H9 (cell line): ENCODE measurements around the gene MTO1. TPM values are rescaled to one million over a fixed set of nuclear protein-coding genes. Genes with fewer than 3 reads are reported as not detected.

Experiments used
- DNase-seq: peaks from one replicate; pipeline ENCODE4 v3.0.0-alpha.2; 2017
- H2AFZ ChIP-seq: one replicate; pipeline ENCODE4 v1.6.1; 2013; ENCODE audit warnings: mild to moderate bottlenecking, low read length, control low read depth, moderate library complexity
- H2AK5ac ChIP-seq: 2 replicates; pipeline ENCODE4 v1.6.1; 2013; ENCODE audit warnings: low read length, control low read depth, mixed read lengths; ENCODE audit not compliant: insufficient read length
- H2BK120ac ChIP-seq: one replicate; pipeline ENCODE4 v1.6.1; 2013; ENCODE audit warnings: low read depth, mild to moderate bottlenecking, low read length, control low read depth, inconsistent platforms; ENCODE audit not compliant: poor library complexity, severe bottlenecking
- H2BK12ac ChIP-seq: 2 replicates; pipeline ENCODE4 v1.6.1; 2013; ENCODE audit warnings: low read length, control low read depth, mixed read lengths, low read depth; ENCODE audit not compliant: insufficient read length
- H2BK15ac ChIP-seq: 2 replicates; pipeline ENCODE4 v1.6.1; 2013; ENCODE audit warnings: low read depth, low read length, control low read depth
- H2BK20ac ChIP-seq: one replicate; pipeline ENCODE4 v1.6.1; 2013; ENCODE audit warnings: low read depth, mild to moderate bottlenecking, low read length, control low read depth, inconsistent platforms; ENCODE audit not compliant: poor library complexity, severe bottlenecking
- H2BK5ac ChIP-seq: 2 replicates; pipeline ENCODE4 v1.6.1; 2013; ENCODE audit warnings: low read length, control low read depth, mixed read lengths; ENCODE audit not compliant: insufficient read length
- H3K14ac ChIP-seq: 2 replicates; pipeline ENCODE4 v1.6.1; 2013; ENCODE audit warnings: low read length, control low read depth; ENCODE audit not compliant: insufficient read depth
- H3K18ac ChIP-seq: 2 replicates; pipeline ENCODE4 v1.6.1; 2013; ENCODE audit warnings: low read depth, mild to moderate bottlenecking, mixed read lengths, low read length, control low read depth; ENCODE audit not compliant: insufficient read length
- H3K23ac ChIP-seq: 2 replicates; pipeline ENCODE4 v1.6.1; 2013; ENCODE audit warnings: low read length, control low read depth, mixed read lengths, low read depth; ENCODE audit not compliant: insufficient read length
- H3K23me2 ChIP-seq: 2 replicates; pipeline ENCODE4 v1.6.1; 2013; ENCODE audit warnings: low read depth, mild to moderate bottlenecking, mixed read lengths, low read length, control low read depth; ENCODE audit not compliant: insufficient read length, poor library complexity, severe bottlenecking
- H3K27ac ChIP-seq: 2 replicates; pipeline ENCODE4 v1.5.1; 2013; ENCODE audit warnings: low read length, control low read depth, mixed read lengths, low read depth; ENCODE audit not compliant: insufficient read length
- H3K27me3 ChIP-seq: 2 replicates; pipeline ENCODE4 v1.6.1; 2013; ENCODE audit warnings: low read length, control low read depth, inconsistent platforms; ENCODE audit not compliant: insufficient read depth
- H3K4ac ChIP-seq: 2 replicates; pipeline ENCODE4 v1.6.1; 2013; ENCODE audit warnings: low read depth, mild to moderate bottlenecking, control low read depth, inconsistent platforms, low read length, moderate library complexity
- H3K4me1 ChIP-seq: 2 replicates; pipeline ENCODE4 v1.6.1; 2013; ENCODE audit warnings: low read length, control low read depth, inconsistent platforms; ENCODE audit not compliant: insufficient read depth
- H3K4me2 ChIP-seq: 2 replicates; pipeline ENCODE4 v1.6.1; 2013; ENCODE audit warnings: low read length, control low read depth, mixed read lengths; ENCODE audit not compliant: insufficient read length, insufficient read depth
- H3K56ac ChIP-seq: 2 replicates; pipeline ENCODE4 v1.6.1; 2013; ENCODE audit warnings: low read depth, mild to moderate bottlenecking, mixed read lengths, low read length, control low read depth; ENCODE audit not compliant: insufficient read length
- H3K79me1 ChIP-seq: 2 replicates; pipeline ENCODE4 v1.6.1; 2013; ENCODE audit warnings: low read depth, mild to moderate bottlenecking, moderate library complexity, low read length, control low read depth, inconsistent platforms; ENCODE audit not compliant: insufficient read depth, poor library complexity, severe bottlenecking
- H3K79me2 ChIP-seq: 2 replicates; pipeline ENCODE4 v1.6.1; 2013; ENCODE audit warnings: low read length, control low read depth, inconsistent platforms; ENCODE audit not compliant: insufficient read depth
- H3K9ac ChIP-seq: 2 replicates; pipeline ENCODE4 v1.6.1; 2013; ENCODE audit warnings: low read length, control low read depth, mixed read lengths; ENCODE audit not compliant: insufficient read length; ENCODE audit errors: extremely low read depth
- H3K9me3 ChIP-seq: one replicate; pipeline ENCODE4 v1.6.1; 2013; ENCODE audit warnings: low read depth, low read length, inconsistent platforms; ENCODE audit not compliant: control insufficient read depth
- H3T11ph ChIP-seq: one replicate; pipeline ENCODE4 v1.6.1; 2013; ENCODE audit warnings: mild to moderate bottlenecking, low read length, control low read depth, inconsistent platforms
- H4K20me1 ChIP-seq: one replicate; pipeline ENCODE4 v1.6.1; 2013; ENCODE audit not compliant: control insufficient read depth, insufficient read length, insufficient read depth
- H4K5ac ChIP-seq: 2 replicates; pipeline ENCODE4 v1.6.1; 2013; ENCODE audit warnings: low read depth, mild to moderate bottlenecking, mixed read lengths, low read length, control low read depth; ENCODE audit not compliant: insufficient read length
- H4K8ac ChIP-seq: replicated peaks from 2 replicates; pipeline ENCODE4 v1.6.1; 2013; ENCODE audit warnings: low read length, control low read depth, mixed read lengths, low read depth; ENCODE audit not compliant: insufficient read length
- H4K91ac ChIP-seq: 2 replicates; pipeline ENCODE4 v1.6.1; 2013; ENCODE audit warnings: low read depth, mild to moderate bottlenecking, moderate library complexity, mixed read lengths, low read length, control low read depth; ENCODE audit not compliant: insufficient read length
- H3K27ac Mint-ChIP-seq, 3 experiments: 2 replicates in 2 of 3; 3 replicates in 1 of 3; pipeline ENCODE4 v1.8.0; 2020 to 2021; ENCODE audit warnings: mixed read lengths in 3 of 3, mild to moderate bottlenecking in 1 of 3, moderate library complexity in 1 of 3
- H3K27me3 Mint-ChIP-seq: 2 replicates; pipeline ENCODE4 v1.8.0; 2021; ENCODE audit warnings: low read depth, mild to moderate bottlenecking, moderate library complexity, mixed read lengths
- H3K36me3 Mint-ChIP-seq, 3 experiments: 2 replicates in 2 of 3; 3 replicates in 1 of 3; pipeline ENCODE4 v1.8.0; 2020 to 2021; ENCODE audit warnings: low read depth in 3 of 3, mixed read lengths in 3 of 3; ENCODE audit not compliant: insufficient read depth in 1 of 3
- H3K4me1 Mint-ChIP-seq, 2 experiments: 2 replicates each; pipeline ENCODE4 v1.8.0; 2020; ENCODE audit warnings: mixed read lengths in 2 of 2
- H3K4me3 Mint-ChIP-seq, 2 experiments: 2 replicates in 1 of 2; 3 replicates in 1 of 2; pipeline ENCODE4 v1.8.0; 2020 to 2021; ENCODE audit warnings: mild to moderate bottlenecking in 2 of 2, mixed read lengths in 2 of 2, moderate library complexity in 1 of 2
- H3K9me3 Mint-ChIP-seq, 2 experiments: 2 replicates in 1 of 2; 3 replicates in 1 of 2; pipeline ENCODE4 v1.8.0; 2020; ENCODE audit warnings: mild to moderate bottlenecking in 2 of 2, mixed read lengths in 2 of 2, moderate library complexity in 1 of 2
- CTCF ChIP-seq: fragments of 200-600 bp; sonication (generic); conservative IDR thresholded peaks from 3 replicates; pipeline ENCODE4 v1.8.0; 2021; ENCODE audit warnings: antibody characterized with exemption, mild to moderate bottlenecking
- WGBS: extraction: QIAGEN DNeasy Blood & Tissue Kit; methylation state at CpG from one replicate; pipeline ENCODE4 v1.1.7; 2013; ENCODE audit warnings: missing lambda C conversion rate, low lambda C conversion rate, mixed read lengths; ENCODE audit not compliant: insufficient read length; ENCODE audit errors: extremely low coverage; 5-methylcytosine and 5-hydroxymethylcytosine counted together
- total RNA-seq: library from RNA; stranded (reverse); gene quantifications from 2 replicates; pipeline ENCODE4 v1.2.1, GENCODE V29; 2021

Gene MTO1
- total RNA-seq, 1 experiment from 2014 or later = 27.8 TPM

- Histone ChIP-seq H3K4me1 (no peaks in the 10 kb centered on the region), H2BK15ac (no peak overlapping the region), H4K91ac (no peak overlapping the region), H4K20me1 (no peaks in the 10 kb centered on the region), H3T11ph (no peak overlapping the region), H3K56ac (no peak overlapping the region), H3K79me1 (no peaks in the 10 kb centered on the region), H3K23me2 (no peaks in the 10 kb centered on the region), H3K14ac (no peak overlapping the region), H3K79me2 (no peaks in the 10 kb centered on the region), H4K5ac (no peak overlapping the region), H3K4ac (no peak overlapping the region), H3K4me2 (no peak overlapping the region), H3K23ac (no peak overlapping the region), H4K8ac (no peak overlapping the region), H2AFZ (no peak overlapping the region), H2BK12ac (no peak overlapping the region), H3K9ac (no peak overlapping the region), H3K9me3 (no peaks in the 10 kb centered on the region), H2BK120ac (no peak overlapping the region), H3K27ac (no peak overlapping the region), H2BK20ac (no peak overlapping the region), H2AK5ac (no peak overlapping the region), H2BK5ac (no peak overlapping the region), H3K27me3 (no peaks in the 10 kb centered on the region), H3K18ac (no peak overlapping the region)
- H3K4me3 Mint-ChIP-seq = no peak overlapping the region
- H3K4me1 Mint-ChIP-seq = no peaks in the 10 kb centered on the region
- no peaks in the 10 kb centered on the region for H3K27me3 Mint-ChIP-seq
- H3K36me3 Mint-ChIP-seq = peaks cover 5 to 42% (median 19%) of the 10 kb centered on the region in 3 experiments; a peak in 5 of 7 replicates
- no peak overlapping the region for H3K27ac Mint-ChIP-seq
- TF ChIP-seq CTCF = no peak
- no peak for DNase-seq
- no CpG with 5 or more reads among the region's 2 CpGs for WGBS
- no peaks in the 10 kb centered on the region for H3K9me3 Mint-ChIP-seq
Observed at GRCh38 chr6:73503027-73503772, 41.7 kb downstream of the MTO1 start.
